ENCODE data around the gene COL5A1. TPM values are rescaled to one million over a fixed set of nuclear protein-coding genes. Genes with fewer than 3 reads are reported as not detected.
A peak's percentile ranks its signal among the peaks of the same experiment; 100 is the strongest.

COL5A1 gene
- total RNA-seq, 1 donor: 188 TPM

DNA sequence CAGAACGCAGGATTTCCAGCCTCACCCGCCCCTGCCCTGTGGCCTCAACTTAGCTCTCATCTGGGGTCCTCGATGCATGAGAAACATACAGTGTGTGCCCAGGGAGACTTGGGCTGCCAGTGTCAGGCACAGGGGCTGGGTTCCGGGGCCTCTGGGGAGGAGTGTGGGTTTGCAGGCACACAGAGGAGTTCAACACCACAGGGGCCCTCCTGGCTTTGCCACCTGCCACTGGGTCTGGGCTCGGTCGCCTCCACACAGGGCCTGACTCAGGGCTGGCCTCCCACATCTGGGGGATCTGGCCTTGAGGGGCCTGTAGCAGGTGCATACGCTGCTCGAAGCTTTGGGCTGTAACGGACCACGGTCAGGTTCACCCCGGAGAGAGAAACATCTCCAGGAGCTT is 111.6 kb downstream of the COL5A1 start:
- no peak overlapping the region for H3K4me3 ChIP-seq (ENCODE audit: low read depth, low read length)
- TF ChIP-seq, protein P1, sequence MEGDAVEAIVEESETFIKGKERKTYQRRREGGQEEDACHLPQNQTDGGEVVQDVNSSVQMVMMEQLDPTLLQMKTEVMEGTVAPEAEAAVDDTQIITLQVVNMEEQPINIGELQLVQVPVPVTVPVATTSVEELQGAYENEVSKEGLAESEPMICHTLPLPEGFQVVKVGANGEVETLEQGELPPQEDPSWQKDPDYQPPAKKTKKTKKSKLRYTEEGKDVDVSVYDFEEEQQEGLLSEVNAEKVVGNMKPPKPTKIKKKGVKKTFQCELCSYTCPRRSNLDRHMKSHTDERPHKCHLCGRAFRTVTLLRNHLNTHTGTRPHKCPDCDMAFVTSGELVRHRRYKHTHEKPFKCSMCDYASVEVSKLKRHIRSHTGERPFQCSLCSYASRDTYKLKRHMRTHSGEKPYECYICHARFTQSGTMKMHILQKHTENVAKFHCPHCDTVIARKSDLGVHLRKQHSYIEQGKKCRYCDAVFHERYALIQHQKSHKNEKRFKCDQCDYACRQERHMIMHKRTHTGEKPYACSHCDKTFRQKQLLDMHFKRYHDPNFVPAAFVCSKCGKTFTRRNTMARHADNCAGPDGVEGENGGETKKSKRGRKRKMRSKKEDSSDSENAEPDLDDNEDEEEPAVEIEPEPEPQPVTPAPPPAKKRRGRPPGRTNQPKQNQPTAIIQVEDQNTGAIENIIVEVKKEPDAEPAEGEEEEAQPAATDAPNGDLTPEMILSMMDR (IDR thresholded peaks at IDR 0.05; ENCODE audit: insufficient read depth, low read length): no peak
- DNase-seq (ENCODE audit: low read depth): no peak

DNA sequence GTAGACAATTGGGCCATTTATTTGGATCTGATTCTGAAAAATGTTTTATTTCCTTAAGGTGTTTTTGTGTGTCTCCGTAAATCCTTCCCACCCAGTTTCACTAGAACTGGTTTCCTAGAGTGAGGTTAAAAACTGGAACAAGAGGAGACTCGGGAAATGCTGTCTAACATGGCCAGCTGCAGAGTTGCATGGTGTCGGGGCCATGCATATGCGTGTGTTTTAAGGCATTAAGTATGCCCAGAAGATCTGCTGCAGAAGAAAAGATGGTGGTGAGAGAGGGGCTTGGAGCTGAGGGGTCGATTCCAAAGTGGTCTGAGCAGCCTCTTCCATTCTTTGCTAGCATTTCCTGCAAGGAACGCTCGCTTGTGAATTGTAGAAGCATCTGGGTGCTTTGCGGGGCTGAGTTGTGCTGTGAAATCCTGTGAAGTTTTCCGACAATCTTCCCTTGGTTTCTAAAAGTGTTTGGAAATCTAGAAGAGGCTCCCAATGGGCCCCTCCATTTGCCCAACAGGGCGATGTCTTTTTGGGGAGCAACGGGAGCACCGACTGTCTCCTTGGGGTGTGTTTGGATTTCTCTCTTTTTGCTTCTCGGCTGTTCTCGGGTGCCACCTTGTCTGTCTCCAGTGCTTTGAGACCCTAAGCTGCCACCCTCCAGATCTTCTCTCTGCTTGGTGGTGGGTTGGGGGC is 113.8 kb downstream of the COL5A1 start:
- TF ChIP-seq, protein P1 (IDR thresholded peaks at IDR 0.05; ENCODE audit: insufficient read depth, low read length): no peak
- no peak overlapping the region for H3K4me3 ChIP-seq (ENCODE audit: low read depth, low read length)
- DNase-seq (ENCODE audit: low read depth): no peak

DNA sequence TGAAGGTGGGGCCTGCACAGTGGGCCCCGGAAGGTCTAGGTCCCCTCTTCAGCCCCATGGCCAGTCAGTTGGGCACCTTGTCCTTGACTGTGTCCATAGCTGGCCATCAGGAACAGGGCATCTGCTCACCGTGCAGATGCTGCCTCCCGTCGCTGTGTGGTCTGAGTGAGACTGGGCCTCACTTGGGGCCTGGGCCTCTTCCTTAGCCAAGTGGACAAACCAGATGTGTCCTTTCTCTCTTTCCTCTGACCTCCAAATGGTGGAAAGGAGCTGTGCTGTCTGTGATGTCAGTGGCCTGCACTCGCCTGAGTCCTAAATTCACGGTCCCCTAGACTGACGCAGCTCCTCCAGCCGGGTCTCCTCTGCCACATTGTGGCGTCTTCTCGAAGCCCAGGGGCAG is 114.5 kb downstream of the COL5A1 start:
- TF ChIP-seq, protein P1 (IDR thresholded peaks at IDR 0.05; ENCODE audit: insufficient read depth, low read length): no peak

DNA sequence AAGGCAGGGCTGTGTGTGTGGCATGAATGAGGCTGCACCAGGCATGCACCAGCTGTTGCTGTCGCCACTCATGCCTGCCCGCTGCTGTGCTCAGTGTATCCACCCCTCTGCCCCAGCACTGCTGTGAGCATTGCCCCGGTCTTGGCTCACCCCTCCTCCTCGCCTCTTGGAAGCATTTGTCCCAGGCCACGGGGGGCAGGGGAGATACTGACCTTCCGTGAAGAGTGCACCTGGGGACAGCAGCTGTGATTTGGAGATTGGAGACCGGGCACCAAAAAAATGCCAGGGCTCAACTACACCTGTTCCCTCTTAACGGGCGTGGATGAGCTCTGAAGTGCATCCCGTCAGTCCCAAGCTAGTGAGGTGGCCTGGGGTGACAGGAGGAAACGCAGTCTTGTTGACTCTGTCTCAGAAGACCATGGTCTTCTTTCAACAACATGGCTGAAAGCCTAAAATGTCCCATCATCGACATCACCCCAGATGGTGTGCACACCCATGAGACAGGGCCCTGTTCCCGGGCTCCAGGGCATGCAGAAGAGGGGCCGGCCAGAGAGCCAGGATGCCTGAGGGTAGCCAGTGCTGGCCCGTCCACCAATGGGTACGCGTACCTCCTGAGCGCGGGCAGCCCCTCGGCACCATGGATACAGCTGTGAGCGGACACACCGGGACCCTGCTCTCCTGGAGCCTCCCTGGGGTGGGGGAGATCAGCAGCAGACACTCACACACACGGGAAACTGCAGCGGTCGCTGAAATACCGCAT is 115.8 kb downstream of the COL5A1 start:
- DNase-seq (ENCODE audit: low read depth): no peak

More for the DNA sequence above, 114.5 kb downstream of the COL5A1 start:
- DNase-seq (ENCODE audit: low read depth): no peak
- H3K4me3 ChIP-seq (ENCODE audit: low read depth, low read length): no peak overlapping the region

DNA sequence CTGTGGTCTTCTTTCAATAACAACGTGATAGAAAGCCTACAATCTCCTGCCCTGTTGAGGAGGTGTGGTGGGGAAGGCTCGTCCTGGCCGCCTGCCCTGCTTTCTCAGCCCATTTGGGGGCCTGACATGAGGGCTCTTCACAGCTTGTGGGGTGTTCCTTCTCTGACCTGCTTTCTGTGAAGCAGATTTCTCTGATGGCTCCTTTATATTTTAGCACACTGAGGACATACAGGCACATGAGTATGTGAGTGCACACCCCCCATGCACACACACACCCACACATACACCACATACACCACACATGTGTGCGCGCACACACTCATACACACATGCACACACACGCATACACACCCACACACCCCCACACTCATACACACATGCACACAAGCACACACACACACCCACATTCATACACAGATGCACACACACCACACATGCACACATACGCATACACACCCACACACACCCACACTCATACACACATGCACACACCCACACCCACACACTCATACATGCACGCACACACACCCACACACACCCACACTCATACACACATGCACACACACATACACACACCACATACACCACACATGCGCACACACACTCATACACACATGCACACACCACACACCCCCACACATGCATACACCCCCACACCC is 117.5 kb downstream of the COL5A1 start:
- TF ChIP-seq, protein P1 (IDR thresholded peaks at IDR 0.05; ENCODE audit: insufficient read depth, low read length): no peak
- DNase-seq (ENCODE audit: low read depth): peak; percentile 36
- no peak overlapping the region for H3K4me3 ChIP-seq (ENCODE audit: low read depth, low read length)

More for the DNA sequence above, 115.8 kb downstream of the COL5A1 start:
- TF ChIP-seq, protein P1 (IDR thresholded peaks at IDR 0.05; ENCODE audit: insufficient read depth, low read length): no peak
- no peak overlapping the region for H3K4me3 ChIP-seq (ENCODE audit: low read depth, low read length)

DNA sequence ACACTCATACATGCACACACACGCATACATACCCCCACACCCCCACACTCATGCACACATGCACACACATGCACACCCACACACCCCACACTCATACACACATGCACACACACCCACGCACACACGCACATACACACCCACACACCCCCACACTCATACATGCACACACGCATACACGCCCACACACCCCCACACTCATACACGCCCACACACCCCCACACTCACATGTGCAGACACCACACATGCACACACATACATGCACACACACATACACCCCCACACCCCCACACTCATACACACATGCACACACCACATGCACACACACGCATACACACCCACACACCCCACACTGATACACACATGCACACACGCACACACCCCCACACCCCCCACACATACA is 118.3 kb downstream of the COL5A1 start:
- DNase-seq (ENCODE audit: low read depth): no peak
- TF ChIP-seq, protein P1 (IDR thresholded peaks at IDR 0.05; ENCODE audit: insufficient read depth, low read length): no peak
- H3K4me3 ChIP-seq (ENCODE audit: low read depth, low read length): no peak overlapping the region
